GM21528 (cell line): ENCODE data around the gene AVEN.

Source experiments
- ATAC-seq: cut with Tn5 transposase; IDR thresholded peaks from one replicate; pipeline ENCODE4 v1.9.1; 2021; ENCODE audit warnings: mild to moderate bottlenecking, moderate library complexity; ENCODE audit not compliant: unreplicated experiment, low FRiP score

Gene AVEN

DNA sequence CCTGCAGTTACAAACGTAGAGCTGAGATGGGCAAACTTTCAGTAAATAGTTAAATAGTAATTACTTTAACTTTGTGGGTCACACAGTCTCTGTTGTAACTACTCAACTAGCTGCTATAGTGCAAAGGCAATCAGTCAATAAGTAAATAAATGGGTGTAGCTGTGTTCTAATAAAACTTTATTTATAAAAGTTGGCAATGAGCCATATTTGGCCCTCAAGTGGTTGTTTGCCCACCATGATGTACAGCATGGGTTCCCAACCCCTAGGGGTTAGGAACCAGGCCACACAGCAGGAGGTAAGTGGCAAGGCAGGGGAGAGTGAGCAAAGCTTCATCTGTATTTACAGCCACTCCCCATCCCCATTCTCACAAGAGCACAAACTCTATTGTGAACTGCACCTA, 115.6 kb downstream of the AVEN start:
- ATAC-seq: no peak

DNA sequence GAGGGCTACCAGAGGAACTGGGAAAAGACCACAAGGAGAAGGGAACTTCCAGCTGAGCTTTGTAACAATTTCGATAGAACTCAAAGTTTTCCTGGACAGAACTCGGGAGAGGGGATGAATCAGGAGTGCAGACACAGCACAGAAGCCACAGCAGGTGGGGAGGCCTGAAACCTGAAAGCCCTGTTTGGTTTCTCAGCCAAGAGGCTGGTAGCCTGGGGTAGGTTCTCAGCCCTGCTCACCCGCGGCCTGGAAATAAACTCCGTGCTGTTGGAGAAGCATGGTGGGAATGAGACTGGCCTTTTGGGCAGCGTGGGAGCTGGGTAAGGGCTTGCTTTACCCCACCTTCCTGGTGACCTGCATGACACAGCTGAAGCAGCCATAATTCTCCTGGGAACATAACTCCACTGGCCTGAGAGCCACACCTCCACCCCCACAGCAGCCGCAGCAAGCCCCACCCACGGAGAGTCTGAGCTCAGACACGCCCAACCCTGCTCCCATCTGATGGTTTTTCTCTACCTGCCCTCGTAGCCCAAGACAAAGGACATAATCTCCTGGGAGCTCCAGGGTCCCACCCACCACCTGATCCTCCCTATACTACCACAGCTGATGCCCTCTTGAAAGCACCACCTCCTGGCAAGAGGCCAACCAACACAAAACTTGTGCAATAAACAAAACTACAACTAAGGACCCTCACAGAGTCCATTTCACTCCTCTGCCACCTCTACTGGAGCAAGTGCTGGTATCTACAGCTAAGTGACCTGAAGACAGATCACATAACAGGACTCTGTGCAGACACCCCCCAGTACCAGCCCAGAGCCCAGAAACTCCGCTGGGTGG, 123.2 kb downstream of the AVEN start:
- ATAC-seq: no peak

DNA sequence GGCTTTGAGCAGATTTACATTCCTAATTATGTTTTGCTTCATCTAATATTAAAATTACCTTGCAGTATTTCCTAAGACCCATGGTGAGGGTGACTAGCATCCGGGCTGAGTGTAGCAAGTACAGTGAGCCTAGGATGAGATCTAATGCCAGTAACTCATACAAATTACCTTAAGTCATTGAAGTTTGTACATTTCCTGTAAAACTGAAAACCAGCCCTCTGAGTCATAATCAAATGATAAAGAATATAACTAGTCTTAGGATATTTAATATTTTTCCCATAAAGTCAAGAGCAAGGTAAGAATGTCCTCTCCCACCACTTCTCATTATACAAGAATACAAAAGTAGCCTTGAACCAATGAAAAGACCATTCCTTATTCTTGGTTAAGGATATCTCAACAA, 125.5 kb downstream of the AVEN start:
- ATAC-seq: no peak

DNA sequence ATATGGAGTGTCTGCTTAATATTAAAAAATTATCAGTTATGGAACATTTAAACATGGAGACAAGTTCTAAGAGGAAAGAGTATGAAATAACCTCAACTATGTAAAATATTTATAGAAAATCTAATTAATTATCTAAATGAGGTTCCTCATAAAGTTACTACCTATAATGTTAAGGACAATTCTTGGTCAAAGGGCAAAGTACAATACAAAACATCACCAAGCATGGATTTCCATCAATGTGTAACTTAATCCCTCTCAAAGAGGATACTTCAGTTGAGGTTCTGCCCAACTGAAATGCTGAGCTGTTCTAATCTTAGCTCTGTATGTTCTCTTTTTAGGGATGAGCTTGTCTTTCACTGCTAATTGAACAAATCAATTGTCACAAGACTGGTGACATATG, 126.7 kb downstream of the AVEN start:
- no peak for ATAC-seq

DNA sequence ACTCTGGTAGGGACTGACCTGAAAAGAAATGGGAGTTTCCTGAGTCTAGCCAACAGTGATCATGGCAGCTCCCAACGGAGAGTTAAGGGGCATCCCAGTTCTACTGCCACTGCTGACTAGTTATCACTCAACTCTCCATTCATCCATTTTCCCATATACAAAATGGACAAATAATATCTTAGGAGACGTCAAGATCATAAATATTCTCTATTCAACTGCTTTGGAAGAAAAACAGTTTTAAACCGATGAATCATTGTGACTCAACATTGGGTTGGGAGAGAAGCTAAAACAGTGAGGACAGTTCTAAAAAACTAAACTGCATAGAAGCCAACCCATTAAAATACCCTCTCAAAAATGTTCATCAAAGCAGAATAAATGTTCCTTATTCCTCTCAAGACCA, 128.3 kb downstream of the AVEN start:
- no peak for ATAC-seq

DNA sequence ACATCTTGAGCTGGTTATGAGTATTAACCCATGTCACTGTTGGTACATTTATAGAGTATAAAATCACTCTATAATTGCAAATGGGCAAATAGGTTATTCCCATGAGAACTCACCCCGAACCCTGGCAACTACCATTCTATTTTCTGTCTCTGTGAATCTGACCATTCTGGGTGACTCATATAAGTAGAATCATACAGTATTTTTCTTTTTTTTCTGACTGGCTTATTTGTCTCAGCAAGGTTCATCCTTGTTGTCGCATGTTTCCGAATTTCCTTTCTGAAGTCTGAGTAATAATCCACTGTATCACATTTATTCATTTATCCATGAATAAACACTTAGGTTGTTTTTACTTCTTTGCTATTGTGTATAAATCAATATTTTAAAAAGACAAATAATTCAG, 130.6 kb downstream of the AVEN start:
- no peak for ATAC-seq

DNA sequence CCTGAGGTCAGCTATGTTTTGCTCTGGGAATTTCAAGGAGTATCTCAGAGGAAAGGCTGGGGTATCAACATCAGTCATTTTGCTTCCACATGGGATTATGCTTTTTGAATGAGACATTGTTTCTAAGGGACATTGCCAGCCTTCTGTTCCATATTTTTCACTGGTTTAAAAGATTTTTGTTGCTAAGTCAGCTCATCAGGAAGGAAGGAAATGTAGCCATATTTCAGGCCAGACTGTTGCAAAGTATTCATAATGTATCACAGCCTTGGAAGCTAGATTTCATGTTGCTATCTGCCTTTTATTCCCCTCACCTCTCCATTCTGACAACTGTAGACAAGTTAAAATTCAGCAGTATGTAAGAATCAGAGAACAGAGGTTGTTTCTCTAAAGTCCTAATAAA, 131.7 kb downstream of the AVEN start:
- no peak for ATAC-seq

DNA sequence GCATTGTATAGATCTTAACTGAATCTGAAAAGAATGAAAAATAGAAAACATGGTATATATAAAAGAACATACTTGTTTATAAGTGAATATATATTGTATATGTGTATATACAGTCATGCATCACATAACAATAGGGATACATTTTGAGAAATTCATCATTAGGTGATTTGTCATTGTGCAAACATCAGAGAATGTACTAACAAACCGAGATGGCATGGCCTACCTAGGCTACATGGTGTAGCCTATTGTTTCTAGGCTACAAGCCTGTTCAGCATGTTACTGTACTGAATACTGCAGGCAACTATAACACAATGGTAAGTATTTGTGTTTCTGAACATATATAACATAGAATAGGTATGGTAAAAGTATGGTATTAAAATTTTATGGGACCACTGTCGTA, 135.3 kb downstream of the AVEN start:
- ATAC-seq: no peak

DNA sequence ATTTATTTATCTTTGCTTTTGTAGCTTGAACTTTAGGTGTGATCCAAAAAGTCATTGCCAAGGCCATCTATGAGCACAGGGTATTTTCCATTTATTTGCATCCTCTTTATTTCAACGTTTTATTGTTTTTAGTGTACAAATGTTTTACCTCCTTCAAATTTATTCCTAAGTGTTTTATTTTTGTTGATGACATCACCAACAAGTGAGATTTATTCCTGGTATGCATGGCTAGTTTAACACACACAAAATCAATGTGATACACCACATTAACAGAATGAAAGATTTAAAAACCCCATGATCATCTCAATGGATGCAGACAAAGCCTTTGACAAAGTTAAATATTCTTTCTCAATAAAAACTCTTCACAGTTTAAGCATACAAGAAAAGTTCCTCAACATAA, 137.0 kb downstream of the AVEN start:
- ATAC-seq: no peak

DNA sequence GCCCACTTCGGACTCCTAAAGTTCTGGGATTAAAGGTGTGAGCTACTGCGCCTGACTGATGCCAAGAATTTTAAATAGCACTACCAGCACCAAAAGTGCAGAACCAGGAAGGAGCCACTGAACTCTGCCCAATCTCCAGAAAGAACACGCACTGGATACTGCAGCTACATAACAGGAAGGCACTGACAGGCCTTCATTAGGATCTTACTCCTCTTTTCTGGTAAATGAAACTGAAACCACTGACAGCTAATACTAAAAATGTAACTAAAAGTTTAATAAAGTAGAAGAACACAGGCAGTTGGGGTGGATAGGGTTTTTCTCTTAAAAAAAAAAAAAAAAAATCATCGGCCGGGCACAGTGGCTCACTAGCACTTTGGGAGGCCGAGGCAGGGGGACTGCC, 144.8 kb downstream of the AVEN start:
- ATAC-seq: peak; percentile 59

DNA sequence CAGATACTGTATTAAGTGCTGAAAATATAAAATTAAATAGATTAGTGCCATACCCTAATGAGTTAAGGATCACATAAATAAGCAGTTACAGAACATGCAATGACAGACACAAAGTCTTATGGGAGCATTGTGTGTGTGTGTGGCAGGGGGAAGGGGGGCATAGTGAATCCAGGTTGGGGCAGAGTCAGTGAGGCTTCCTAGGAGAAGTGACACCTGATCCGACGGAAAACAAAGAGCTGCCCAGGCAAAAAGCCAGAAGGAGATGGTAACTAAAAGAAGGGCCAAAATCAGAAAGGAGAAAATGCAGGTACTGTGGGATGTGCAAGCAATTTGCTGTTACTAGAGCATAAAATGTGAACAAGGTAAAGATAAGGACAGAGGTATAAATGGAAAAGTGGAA, 150.8 kb downstream of the AVEN start:
- ATAC-seq: no peak

DNA sequence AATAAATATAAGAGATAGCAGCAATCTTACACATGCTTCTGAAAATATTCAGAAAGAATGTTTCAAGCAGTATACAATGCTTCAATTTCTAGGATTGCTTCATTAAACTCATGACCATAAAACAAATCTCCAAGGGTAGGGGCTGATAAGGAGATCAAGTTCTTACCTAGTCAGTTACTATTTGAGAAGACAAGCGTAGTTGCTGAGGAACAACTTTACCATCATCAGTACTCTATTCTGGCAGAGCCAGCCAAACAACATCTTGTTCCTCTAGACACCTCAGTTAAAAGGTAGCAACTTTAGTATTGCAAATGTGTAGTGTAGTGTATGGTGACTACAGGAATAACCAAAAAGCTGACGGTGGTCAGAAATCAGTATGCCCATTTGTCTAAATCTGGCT, 156.1 kb downstream of the AVEN start:
- ATAC-seq: no peak

DNA sequence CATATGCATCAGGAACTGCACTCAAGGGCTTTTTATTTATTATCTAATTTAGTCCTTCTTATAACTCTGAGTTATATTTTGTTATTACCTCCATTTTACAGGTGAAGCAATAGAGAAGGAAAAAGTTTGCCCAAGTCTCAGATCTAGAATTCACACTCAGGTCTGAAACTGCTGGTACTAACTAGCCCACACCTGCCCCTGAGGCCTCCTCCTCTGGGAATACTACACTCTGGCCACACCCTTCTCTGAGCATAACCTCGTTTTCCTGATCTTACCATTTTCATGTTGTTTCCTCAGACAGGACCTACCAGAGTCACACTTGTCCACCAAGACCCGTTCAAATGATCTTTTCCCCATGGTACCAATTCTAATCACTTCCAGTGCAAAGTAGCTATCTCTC, 164.8 kb downstream of the AVEN start:
- ATAC-seq: no peak

DNA sequence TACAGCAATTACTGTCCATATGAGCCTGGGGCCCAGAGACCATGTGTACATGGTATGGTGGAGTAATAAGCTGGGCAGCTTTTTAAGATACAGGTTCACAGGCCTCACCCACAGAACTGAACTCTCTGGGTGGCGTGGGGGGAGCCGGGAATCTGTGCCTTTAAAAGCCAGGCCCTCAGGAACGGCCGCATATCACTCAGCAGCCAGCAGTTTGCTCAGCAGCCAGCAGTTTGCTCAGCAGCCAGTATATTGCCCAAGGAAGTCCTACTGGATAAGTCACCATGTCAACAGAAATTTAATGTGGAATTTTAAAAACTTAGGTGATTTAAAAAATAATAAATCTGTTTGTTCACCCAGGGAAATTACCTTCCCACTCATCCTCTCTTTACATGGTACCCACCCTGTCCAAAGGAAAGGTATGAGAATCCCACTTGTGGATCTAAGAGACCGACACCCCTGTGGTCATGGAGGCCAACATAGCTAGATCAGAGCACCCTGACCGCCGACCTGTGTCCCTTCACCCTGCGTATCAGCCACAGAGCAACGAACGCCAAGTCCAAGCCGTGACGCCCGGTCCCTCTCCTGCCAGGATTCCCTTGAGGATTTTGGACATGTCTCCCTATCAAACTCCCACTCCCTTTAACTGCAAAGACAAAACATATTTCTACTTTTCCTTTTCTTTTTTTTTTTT, 166.4 kb downstream of the AVEN start:
- ATAC-seq: no peak

DNA sequence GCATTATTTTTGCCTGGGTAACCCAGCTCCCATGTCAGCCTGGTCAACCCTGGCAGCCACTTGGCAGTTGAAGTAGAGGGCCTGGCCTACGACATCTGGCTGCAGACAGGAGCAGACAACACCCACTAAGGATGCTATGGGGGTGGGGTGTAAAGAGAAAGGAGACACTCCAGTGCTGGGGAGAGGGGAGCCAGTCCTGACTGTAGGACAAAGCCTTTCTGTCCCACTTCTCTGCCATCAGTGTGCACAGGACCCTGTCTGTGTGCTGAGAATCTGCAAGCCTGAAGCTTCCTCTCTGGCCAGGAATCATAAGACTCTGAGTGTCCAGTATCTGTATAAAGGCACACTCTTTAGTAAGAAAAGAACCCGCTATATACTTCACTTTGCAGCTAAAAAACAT, 167.0 kb downstream of the AVEN start:
- no peak for ATAC-seq

DNA sequence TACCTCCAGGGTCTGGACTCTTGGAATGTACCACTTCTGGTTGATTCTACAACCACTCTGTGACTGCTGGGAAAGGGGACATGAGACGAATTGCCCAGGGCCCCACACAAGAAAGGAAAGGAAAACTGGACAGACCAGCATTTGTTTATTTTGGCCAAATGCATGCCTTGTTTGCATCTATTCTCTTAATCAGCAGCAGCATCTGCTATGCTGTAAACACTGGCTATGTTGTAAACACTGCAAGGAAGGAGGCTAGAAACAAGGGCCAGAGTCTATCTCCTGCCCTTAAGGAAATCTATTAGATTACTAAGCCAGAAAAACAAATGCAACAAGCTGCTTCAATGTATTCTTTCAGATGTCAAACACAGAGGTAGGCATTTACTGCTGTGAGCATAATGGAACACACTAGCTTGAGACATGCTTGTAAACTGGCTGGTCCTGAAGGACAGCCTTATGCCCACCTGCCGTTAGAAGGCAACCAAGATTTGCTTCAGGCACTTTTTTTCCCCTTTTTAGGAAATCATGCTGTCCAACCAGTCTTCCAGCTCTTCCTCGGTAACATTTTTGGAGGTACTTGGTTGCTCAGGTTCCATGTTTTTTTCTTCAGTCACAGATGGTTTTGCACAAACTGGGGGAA, 172.8 kb downstream of the AVEN start:
- no peak for ATAC-seq

DNA sequence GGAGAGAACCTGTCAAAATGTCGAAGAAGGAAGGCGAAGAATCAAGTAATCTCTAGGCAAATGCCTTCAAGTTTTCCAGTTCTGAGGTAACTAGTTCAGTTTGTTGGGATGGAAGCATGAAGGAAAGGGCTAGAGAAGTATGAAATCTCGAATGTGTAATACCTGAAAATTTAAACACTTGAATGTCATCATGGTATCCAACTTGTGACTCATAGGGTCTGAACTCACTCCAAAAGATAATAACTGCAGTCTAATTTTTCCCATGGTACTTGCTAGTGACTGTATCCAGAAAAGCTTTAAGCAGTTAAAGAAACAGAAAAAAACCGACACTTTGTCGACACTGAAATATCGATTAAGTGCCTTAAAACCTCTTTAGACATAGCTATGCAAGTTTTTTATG, 173.6 kb downstream of the AVEN start:
- ATAC-seq: no peak

DNA sequence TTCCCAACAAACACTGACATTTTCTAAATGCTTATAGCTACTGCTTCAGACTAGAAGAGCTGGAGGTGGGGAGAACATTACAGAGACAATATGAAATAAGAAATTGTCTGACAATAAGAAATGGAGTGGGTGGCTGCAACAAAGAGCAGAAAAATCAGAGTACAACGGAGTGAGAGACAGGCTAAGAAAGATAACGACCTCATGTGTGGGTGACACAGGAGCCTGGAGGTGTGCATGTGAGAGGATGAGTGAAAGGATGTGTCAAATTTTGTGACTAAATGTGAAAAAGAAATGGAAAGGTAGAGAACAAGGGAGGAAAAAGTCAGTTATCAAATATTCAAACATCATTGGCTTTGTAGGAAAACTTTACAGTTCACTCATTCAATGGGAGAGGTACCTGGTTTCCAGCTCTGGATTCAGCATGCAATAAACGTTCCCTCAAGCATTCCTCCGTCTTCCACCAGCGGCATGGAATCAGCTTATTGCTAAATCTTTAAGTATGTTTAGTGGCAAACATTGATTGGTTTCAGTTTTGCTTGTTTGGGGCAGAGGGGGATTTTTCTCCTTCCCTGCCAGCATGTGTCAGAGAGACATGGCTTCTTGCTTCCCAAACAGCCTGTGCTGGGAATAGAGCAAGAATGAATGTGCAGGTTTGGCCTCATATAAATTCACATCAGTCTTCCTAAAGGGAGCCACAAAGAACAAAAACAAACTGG, 174.5 kb downstream of the AVEN start:
- ATAC-seq: no peak

DNA sequence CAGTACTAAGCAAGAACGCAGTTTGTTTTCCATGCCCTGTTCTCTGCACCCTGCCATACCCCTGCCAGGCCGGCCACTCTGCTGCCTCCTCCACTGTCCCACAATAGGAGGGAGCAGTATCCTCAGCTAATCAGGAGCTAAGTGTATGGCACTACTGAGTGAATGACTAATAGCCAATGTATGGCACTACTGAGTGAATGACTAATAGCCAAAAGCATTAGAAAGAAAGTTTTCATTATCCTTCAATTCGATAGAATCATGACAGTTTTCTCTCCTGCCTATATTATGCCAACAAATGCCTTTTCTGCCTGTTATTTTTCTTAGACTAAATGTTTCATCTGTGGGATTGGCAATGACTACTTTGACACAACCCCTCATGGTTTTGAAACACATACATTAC, 178.2 kb downstream of the AVEN start:
- no peak for ATAC-seq

DNA sequence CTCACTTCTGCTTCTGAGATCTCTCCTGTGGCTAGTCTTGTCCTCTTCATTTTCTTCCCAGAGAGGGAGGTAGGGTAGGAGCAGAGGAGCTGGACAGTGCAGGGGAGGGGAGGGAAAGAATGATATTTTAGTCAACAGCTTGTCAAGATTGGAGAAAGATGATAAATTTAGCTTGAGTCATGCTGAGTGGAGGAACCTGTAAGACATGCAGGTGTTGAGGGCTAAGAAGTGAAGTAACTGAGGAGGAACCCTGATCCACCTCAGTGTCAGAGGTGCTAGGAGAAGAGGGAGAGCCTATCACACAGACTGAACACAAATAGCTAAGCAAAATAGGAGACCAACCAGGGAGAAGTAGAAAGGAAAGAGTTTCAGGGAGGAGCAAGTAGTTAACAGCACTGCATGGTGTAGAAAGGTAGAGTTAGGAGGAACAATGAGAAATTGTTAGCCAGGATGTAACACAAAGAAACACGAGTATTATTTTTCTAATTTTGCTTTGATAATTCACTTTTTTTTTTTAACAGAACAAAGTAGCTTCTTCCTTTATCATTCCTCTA, 178.9 kb downstream of the AVEN start:
- no peak for ATAC-seq

DNA sequence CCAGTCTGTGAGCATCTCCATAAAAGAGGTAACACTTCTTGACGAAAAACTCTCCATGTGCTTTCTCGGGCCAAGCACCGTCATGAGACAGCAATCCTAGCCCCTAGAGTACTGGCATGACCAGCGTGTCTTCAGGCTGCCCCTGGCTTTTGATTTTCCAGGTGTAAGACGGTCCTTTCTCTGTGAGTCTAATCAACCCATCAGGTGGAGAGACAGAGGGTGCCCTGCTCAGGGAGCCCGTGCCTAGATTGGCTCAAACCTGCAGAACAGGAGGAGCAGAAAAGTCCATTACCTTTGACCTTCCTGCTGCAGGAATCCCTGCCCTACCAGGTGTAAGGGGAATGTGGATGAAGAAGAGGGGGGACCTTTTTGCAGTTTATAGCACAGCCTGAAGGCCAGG, 180.2 kb downstream of the AVEN start:
- ATAC-seq: no peak
